ENCODE measurements around the gene MYRIP.

DNA sequence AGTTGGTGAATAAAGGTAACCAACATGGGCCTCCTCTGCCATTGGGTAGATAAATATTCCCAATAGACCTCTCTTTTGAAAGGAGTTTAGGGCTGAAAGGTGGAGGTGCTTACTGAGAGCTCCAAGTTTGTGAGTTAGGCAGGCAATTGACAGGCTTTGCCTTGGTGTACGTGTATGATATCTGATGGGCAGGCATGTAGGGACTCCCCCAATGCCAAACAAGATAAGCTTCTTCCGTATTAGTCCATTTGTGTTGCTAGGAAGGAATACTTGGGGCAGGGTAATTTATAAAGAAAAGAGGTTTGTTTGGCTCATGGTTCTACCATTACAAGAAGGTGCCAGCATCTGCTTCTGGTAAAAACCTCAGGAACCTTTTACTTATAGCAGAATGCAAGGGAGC is 339.4 kb downstream of the MYRIP start:
- TF ChIP-seq, protein P1, sequence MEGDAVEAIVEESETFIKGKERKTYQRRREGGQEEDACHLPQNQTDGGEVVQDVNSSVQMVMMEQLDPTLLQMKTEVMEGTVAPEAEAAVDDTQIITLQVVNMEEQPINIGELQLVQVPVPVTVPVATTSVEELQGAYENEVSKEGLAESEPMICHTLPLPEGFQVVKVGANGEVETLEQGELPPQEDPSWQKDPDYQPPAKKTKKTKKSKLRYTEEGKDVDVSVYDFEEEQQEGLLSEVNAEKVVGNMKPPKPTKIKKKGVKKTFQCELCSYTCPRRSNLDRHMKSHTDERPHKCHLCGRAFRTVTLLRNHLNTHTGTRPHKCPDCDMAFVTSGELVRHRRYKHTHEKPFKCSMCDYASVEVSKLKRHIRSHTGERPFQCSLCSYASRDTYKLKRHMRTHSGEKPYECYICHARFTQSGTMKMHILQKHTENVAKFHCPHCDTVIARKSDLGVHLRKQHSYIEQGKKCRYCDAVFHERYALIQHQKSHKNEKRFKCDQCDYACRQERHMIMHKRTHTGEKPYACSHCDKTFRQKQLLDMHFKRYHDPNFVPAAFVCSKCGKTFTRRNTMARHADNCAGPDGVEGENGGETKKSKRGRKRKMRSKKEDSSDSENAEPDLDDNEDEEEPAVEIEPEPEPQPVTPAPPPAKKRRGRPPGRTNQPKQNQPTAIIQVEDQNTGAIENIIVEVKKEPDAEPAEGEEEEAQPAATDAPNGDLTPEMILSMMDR (IDR thresholded peaks at IDR 0.05; ENCODE audit: low read length) = no peak
- no peak for TF ChIP-seq EZH2 (IDR thresholded peaks at IDR 0.05; ENCODE audit: borderline replicate concordance, low read length)

All from OCI-LY1 (cell line).